ENCODE measurements around the gene E4F1. TPM values are rescaled to one million over a fixed set of nuclear protein-coding genes. Genes with fewer than 3 reads are reported as not detected.

The E4F1 gene
- total RNA-seq, 1 donor from 2014 or later: 18.7 TPM

- no peak for TF ChIP-seq CTCF (IDR thresholded peaks at IDR 0.05)
- Mint-ChIP-seq H3K27me3 (ENCODE audit: low read depth) (no peaks in the 10 kb centered on the region), H3K4me3 (ENCODE audit: unreplicated experiment) (no peak overlapping the region), H3K36me3 (ENCODE audit: low read depth) (peaks cover 13% of the 10 kb centered on the region), H3K4me1 (ENCODE audit: low read depth) (no peaks in the 10 kb centered on the region), H3K9me3 (ENCODE audit: low read depth) (no peaks in the 10 kb centered on the region), H3K27ac (ENCODE audit: unreplicated experiment) (no peak overlapping the region)
- peak; percentile 92 for DNase-seq (ENCODE audit: low spot score)
These were observed 10.8 kb downstream of the E4F1 start for GRCh38 chr16:2233872-2234812.

GRCh38 chr16:2234813-2235170 is 11.4 kb downstream of the E4F1 start:
- H3K27ac Mint-ChIP-seq (ENCODE audit: unreplicated experiment): no peak overlapping the region
- H3K4me3 Mint-ChIP-seq (ENCODE audit: unreplicated experiment): no peak overlapping the region
- H3K4me1 Mint-ChIP-seq (ENCODE audit: low read depth): no peaks in the 10 kb centered on the region
- no peak for DNase-seq (ENCODE audit: low spot score)
- H3K9me3 Mint-ChIP-seq (ENCODE audit: low read depth): no peaks in the 10 kb centered on the region
- peaks cover 11% of the 10 kb centered on the region for H3K36me3 Mint-ChIP-seq (ENCODE audit: low read depth)
- no peak for TF ChIP-seq CTCF (IDR thresholded peaks at IDR 0.05)
- no peaks in the 10 kb centered on the region for H3K27me3 Mint-ChIP-seq (ENCODE audit: low read depth)

GRCh38 chr16:2235234-2235651 is 11.9 kb downstream of the E4F1 start:
- no peaks in the 10 kb centered on the region for H3K4me1 Mint-ChIP-seq (ENCODE audit: low read depth)
- TF ChIP-seq CTCF (IDR thresholded peaks at IDR 0.05): no peak
- H3K27ac Mint-ChIP-seq (ENCODE audit: unreplicated experiment): no peak overlapping the region
- no peaks in the 10 kb centered on the region for H3K27me3 Mint-ChIP-seq (ENCODE audit: low read depth)
- peaks cover 7% of the 10 kb centered on the region for H3K36me3 Mint-ChIP-seq (ENCODE audit: low read depth)
- DNase-seq (ENCODE audit: low spot score): peak; percentile 93
- no peak overlapping the region for H3K4me3 Mint-ChIP-seq (ENCODE audit: unreplicated experiment)
- H3K9me3 Mint-ChIP-seq (ENCODE audit: low read depth): no peaks in the 10 kb centered on the region

GRCh38 chr16:2235695-2236336 is 12.4 kb downstream of the E4F1 start:
- H3K4me3 Mint-ChIP-seq (ENCODE audit: unreplicated experiment): no peak overlapping the region
- no peaks in the 10 kb centered on the region for H3K4me1 Mint-ChIP-seq (ENCODE audit: low read depth)
- H3K36me3 Mint-ChIP-seq (ENCODE audit: low read depth): peaks cover 7% of the 10 kb centered on the region
- no peak for DNase-seq (ENCODE audit: low spot score)
- no peaks in the 10 kb centered on the region for H3K27me3 Mint-ChIP-seq (ENCODE audit: low read depth)
- no peak overlapping the region for H3K27ac Mint-ChIP-seq (ENCODE audit: unreplicated experiment)
- TF ChIP-seq CTCF (IDR thresholded peaks at IDR 0.05): no peak
- no peaks in the 10 kb centered on the region for H3K9me3 Mint-ChIP-seq (ENCODE audit: low read depth)

GRCh38 chr16:2236337-2237101 is 13.1 kb downstream of the E4F1 start, which contains the start of gene DNASE1L2:
TSS of gene DNASE1L2 (plus strand) at chr16:2236444. CDS start at chr16:2236817, 373 bp downstream.
- Mint-ChIP-seq H3K4me3 (ENCODE audit: unreplicated experiment) (no peak within 1 kb of the TSS), H3K27ac (ENCODE audit: unreplicated experiment) (no peak within 1 kb of the TSS), H3K9me3 (ENCODE audit: low read depth) (no peaks in the 10 kb centered on the region), H3K36me3 (ENCODE audit: low read depth) (peaks cover 7% of the 10 kb centered on the region), H3K4me1 (ENCODE audit: low read depth) (no peaks in the 10 kb centered on the region), H3K27me3 (ENCODE audit: low read depth) (no peaks in the 10 kb centered on the region)
- DNase-seq (ENCODE audit: low spot score): no peak
- TF ChIP-seq CTCF (IDR thresholded peaks at IDR 0.05): no peak

Data from chondrocyte (in vitro differentiated cells).